Measurements from ENCODE around the gene ENDOV. TPM values are rescaled to one million over a fixed set of nuclear protein-coding genes. Genes with fewer than 3 reads are reported as not detected.
"Not testable (repeated sequence)": the region's sequence is repeated elsewhere in the genome, so short reads cannot be mapped to it uniquely, and the experiment has no call there.

The ENDOV gene
- total RNA-seq, 2 donors from 2014 or later = 27.3 to 46.7 TPM

- no peak for ATAC-seq (ENCODE audit: insufficient number of reproducible peaks, low FRiP score, low read depth)
- H3K27me3 ChIP-seq (replicated peaks; ENCODE audit: insufficient read depth) = no peaks in the 10 kb centered on the region
- no peaks in the 10 kb centered on the region for H3K9me3 ChIP-seq
- no peak overlapping the region for H3K27ac ChIP-seq
- no peaks in the 10 kb centered on the region for H3K4me1 ChIP-seq (ENCODE audit: control insufficient read depth in 1 of 2, low read depth in 2 of 2)
- DNase-seq (ENCODE audit: low spot score) = no peak
- H3K4me3 ChIP-seq = no peak overlapping the region
- no peak for TF ChIP-seq CTCF (IDR thresholded peaks at IDR 0.05)
- H3K36me3 ChIP-seq = peaks cover 48% of the 10 kb centered on the region
Measured at GRCh38 chr17:80394629-80395216, 20.2 kb upstream of the ENDOV start.

GRCh38 chr17:80395402-80396151, 19.4 kb upstream of the ENDOV start:
- TF ChIP-seq CTCF (IDR thresholded peaks at IDR 0.05) = no peak
- Histone ChIP-seq H3K4me1 (ENCODE audit: control insufficient read depth in 1 of 2, low read depth in 2 of 2) (no peaks in the 10 kb centered on the region), H3K36me3 (peaks cover 39% of the 10 kb centered on the region), H3K9me3 (no peaks in the 10 kb centered on the region), H3K27me3 (replicated peaks; ENCODE audit: insufficient read depth) (no peaks in the 10 kb centered on the region), H3K27ac (no peak overlapping the region), H3K4me3 (no peak overlapping the region)
- no peak for ATAC-seq (ENCODE audit: insufficient number of reproducible peaks, low FRiP score, low read depth)
- DNase-seq (ENCODE audit: low spot score) = no peak

GRCh38 chr17:80396157-80397033, 18.6 kb upstream of the ENDOV start:
- Histone ChIP-seq H3K27ac (no peak overlapping the region), H3K27me3 (replicated peaks; ENCODE audit: insufficient read depth) (no peaks in the 10 kb centered on the region), H3K36me3 (peaks cover 31% of the 10 kb centered on the region), H3K4me3 (no peak overlapping the region), H3K9me3 (no peaks in the 10 kb centered on the region), H3K4me1 (ENCODE audit: control insufficient read depth in 1 of 2, low read depth in 2 of 2) (no peaks in the 10 kb centered on the region)
- ATAC-seq (ENCODE audit: insufficient number of reproducible peaks, low FRiP score, low read depth) (no peak), DNase-seq (ENCODE audit: low spot score) (no peak)
- TF ChIP-seq CTCF (IDR thresholded peaks at IDR 0.05) = no peak

GRCh38 chr17:80397034-80397387, 18.0 kb upstream of the ENDOV start:
- Histone ChIP-seq H3K9me3 (no peaks in the 10 kb centered on the region), H3K36me3 (peaks cover 28% of the 10 kb centered on the region), H3K4me1 (ENCODE audit: control insufficient read depth in 1 of 2, low read depth in 2 of 2) (no peaks in the 10 kb centered on the region), H3K27ac (no peak overlapping the region), H3K27me3 (replicated peaks; ENCODE audit: insufficient read depth) (no peaks in the 10 kb centered on the region), H3K4me3 (no peak overlapping the region)
- no peak for TF ChIP-seq CTCF (IDR thresholded peaks at IDR 0.05)
- no peak for DNase-seq (ENCODE audit: low spot score)
- ATAC-seq (ENCODE audit: insufficient number of reproducible peaks, low FRiP score, low read depth) = no peak

- H3K27ac ChIP-seq = no peak overlapping the region
- no peak for ATAC-seq (ENCODE audit: insufficient number of reproducible peaks, low FRiP score, low read depth)
- H3K4me3 ChIP-seq = no peak overlapping the region
- no peaks in the 10 kb centered on the region for H3K4me1 ChIP-seq (ENCODE audit: control insufficient read depth in 1 of 2, low read depth in 2 of 2)
- TF ChIP-seq CTCF (IDR thresholded peaks at IDR 0.05) = no peak
- H3K27me3 ChIP-seq (replicated peaks; ENCODE audit: insufficient read depth) = no peaks in the 10 kb centered on the region
- no peak for DNase-seq (ENCODE audit: low spot score)
- no peaks in the 10 kb centered on the region for H3K9me3 ChIP-seq
- peaks cover 21% of the 10 kb centered on the region for H3K36me3 ChIP-seq
Measured at GRCh38 chr17:80397686-80398085, 17.3 kb upstream of the ENDOV start.

GRCh38 chr17:80401086-80401485, 13.9 kb upstream of the ENDOV start:
- not testable (repeated sequence) for ATAC-seq (ENCODE audit: insufficient number of reproducible peaks, low FRiP score, low read depth); H3K27ac ChIP-seq; H3K4me1 ChIP-seq (ENCODE audit: control insufficient read depth in 1 of 2, low read depth in 2 of 2); H3K4me3 ChIP-seq; H3K27me3 ChIP-seq (replicated peaks; ENCODE audit: insufficient read depth); H3K36me3 ChIP-seq; DNase-seq (ENCODE audit: low spot score); H3K9me3 ChIP-seq

- H3K4me3 ChIP-seq; ATAC-seq (ENCODE audit: insufficient number of reproducible peaks, low FRiP score, low read depth); DNase-seq (ENCODE audit: low spot score); H3K27ac ChIP-seq; H3K9me3 ChIP-seq; H3K27me3 ChIP-seq (replicated peaks; ENCODE audit: insufficient read depth); H3K36me3 ChIP-seq; H3K4me1 ChIP-seq (ENCODE audit: control insufficient read depth in 1 of 2, low read depth in 2 of 2): not testable (repeated sequence)
Measured at GRCh38 chr17:80402102-80402501, 12.9 kb upstream of the ENDOV start.

All from thoracic aorta (tissue), 2 donors.